GM10248 (cell line): ENCODE measurements around the gene NUDT22.

Source experiments
- CTCF ChIA-PET: fragments of 300-600 bp; sonication (Branson Sonifier 250); formaldehyde crosslinking; extraction: SDS; loops from one replicate; lab custom pipeline; 2021; ENCODE audit warnings: antibody characterized with exemption; lab: Yijun Ruan, JAX
- POLR2A ChIA-PET: fragments of 350-650 bp; sonication (Branson Sonifier 250); formaldehyde crosslinking; extraction: SDS; loops from one replicate; lab custom pipeline; 2020; ENCODE audit warnings: antibody characterized with exemption; lab: Yijun Ruan, JAX
- DNase-seq: peaks from one replicate; pipeline ENCODE4 v3.0.0; 2012; ENCODE audit errors: extremely low spot score
- TF ChIP-seq, protein P1 (sequence below): IDR thresholded peaks from 2 replicates; pipeline ENCODE4 v1.5.1; 2012; ENCODE audit warnings: mild to moderate bottlenecking, low read depth; ENCODE audit errors: extremely low read depth, missing control alignments, control extremely low read depth

Gene NUDT22

DNA sequence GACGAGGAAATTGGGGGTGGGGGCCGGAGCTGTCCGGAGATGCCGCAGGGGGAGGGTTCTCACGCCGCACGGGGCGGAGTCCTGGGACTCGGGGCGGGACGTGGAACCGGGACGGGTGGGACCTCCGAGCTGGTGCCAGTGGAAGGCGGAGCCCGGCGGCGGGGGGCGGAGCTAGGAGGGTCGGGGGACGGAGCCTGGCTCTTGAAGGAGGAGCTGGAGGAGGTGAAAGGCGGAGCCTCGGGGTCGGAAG, 15.1 kb downstream of the NUDT22 start:
- ChIA-PET POLR2A (interaction anchor here (0.6 to 1.6 kb wide), 13 partner anchors 9 to 1890 kb away, joined by 3 to 13 read pairs (median 4); partner anchors contain the start of genes FERMT3, NUDT22, PRDX5 and STIP1), CTCF (interaction anchor here (0.7 to 30.9 kb wide), 5 partner anchors 10 to 90 kb away, joined by 3 to 368 read pairs (median 5); partner anchors contain the start of genes FERMT3, NUDT22, PLCB3 and TRPT1)
- peak; percentile 97 for DNase-seq
- TF ChIP-seq, protein P1, sequence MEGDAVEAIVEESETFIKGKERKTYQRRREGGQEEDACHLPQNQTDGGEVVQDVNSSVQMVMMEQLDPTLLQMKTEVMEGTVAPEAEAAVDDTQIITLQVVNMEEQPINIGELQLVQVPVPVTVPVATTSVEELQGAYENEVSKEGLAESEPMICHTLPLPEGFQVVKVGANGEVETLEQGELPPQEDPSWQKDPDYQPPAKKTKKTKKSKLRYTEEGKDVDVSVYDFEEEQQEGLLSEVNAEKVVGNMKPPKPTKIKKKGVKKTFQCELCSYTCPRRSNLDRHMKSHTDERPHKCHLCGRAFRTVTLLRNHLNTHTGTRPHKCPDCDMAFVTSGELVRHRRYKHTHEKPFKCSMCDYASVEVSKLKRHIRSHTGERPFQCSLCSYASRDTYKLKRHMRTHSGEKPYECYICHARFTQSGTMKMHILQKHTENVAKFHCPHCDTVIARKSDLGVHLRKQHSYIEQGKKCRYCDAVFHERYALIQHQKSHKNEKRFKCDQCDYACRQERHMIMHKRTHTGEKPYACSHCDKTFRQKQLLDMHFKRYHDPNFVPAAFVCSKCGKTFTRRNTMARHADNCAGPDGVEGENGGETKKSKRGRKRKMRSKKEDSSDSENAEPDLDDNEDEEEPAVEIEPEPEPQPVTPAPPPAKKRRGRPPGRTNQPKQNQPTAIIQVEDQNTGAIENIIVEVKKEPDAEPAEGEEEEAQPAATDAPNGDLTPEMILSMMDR, result no peak

GRCh38 chr11:64241491-64242374, 15.7 kb downstream of the NUDT22 start:
- TF ChIP-seq, protein P1, result no peak
- peak; percentile 53 for DNase-seq
- CTCF ChIA-PET, result interaction anchor here (0.7 to 30.9 kb wide), 5 partner anchors 9 to 90 kb away, joined by 3 to 368 read pairs (median 5); partner anchors contain the start of genes FERMT3, NUDT22, PLCB3 and TRPT1
- POLR2A ChIA-PET, result interaction anchor here (0.6 to 1.6 kb wide), 13 partner anchors 10 to 1889 kb away, joined by 3 to 13 read pairs (median 4); partner anchors contain the start of genes FERMT3, NUDT22, PRDX5 and STIP1

DNA sequence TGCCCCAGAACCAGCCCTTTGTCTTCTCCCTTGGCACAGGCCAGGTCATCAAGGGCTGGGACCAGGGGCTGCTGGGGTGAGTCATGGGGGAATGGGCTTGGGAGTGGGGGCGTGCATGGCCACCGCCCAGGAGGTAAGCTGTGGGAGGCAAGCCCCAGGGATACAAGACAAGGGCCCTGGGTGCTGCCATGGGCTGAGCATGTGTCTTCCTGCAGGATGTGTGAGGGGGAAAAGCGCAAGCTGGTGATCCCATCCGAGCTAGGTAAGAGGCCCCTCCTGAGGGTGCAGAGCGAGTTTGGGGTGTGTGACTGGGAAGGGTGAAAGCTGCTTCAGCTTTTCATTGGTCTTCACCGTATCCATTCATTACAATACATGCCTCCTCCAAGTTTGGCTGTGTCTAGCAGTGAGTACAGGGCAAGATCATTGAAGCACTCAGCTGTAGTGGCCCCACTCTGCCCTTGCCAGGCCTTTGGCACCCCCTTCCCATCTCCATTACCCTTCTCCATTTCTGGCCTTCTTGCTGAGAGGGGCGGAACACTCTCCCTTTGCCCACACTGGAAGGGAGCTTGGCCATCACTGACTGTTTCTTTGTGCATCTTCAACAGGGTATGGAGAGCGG, 17.3 kb downstream of the NUDT22 start:
- POLR2A ChIA-PET, result interaction anchor here (0.5 to 1.7 kb wide), 4 partner anchors 16 to 59 kb away, joined by 3 to 7 read pairs (median 5); no protein-coding TSS in a partner anchor
- DNase-seq, result no peak
- TF ChIP-seq, protein P1, result no peak
- CTCF ChIA-PET, result interaction anchor here (0.7 to 30.9 kb wide), 9 partner anchors 9 to 60 kb away, joined by 3 to 368 read pairs (median 3); partner anchors contain the start of genes CATSPERZ, DNAJC4, FERMT3 and NUDT22

GRCh38 chr11:64244107-64244506, 18.0 kb downstream of the NUDT22 start:
- ChIA-PET CTCF (interaction anchor here (1.0 to 30.9 kb wide), 5 partner anchors 8 to 60 kb away, joined by 3 to 368 read pairs (median 8); partner anchors contain the start of genes CATSPERZ and FERMT3), POLR2A (interaction anchor here (0.5 to 1.7 kb wide), 3 partner anchors 17 to 60 kb away, joined by 3 to 7 read pairs (median 4); no protein-coding TSS in a partner anchor)
- TF ChIP-seq, protein P1, result no peak
- DNase-seq, result no peak

- POLR2A ChIA-PET, result interaction anchor here (1.7 kb wide), 1 partner anchor 18 kb away, joined by 7 read pairs; no protein-coding TSS in a partner anchor
- TF ChIP-seq, protein P1, result no peak
- CTCF ChIA-PET, result interaction anchor here (0.9 to 3.7 kb wide), 10 partner anchors 8 to 87 kb away, joined by 3 to 26 read pairs (median 4); partner anchors contain the start of genes NUDT22 and TRPT1
- DNase-seq, result no peak
Observed at GRCh38 chr11:64244966-64245365, 18.9 kb downstream of the NUDT22 start.

GRCh38 chr11:64245401-64245796, 19.3 kb downstream of the NUDT22 start:
- CTCF ChIA-PET, result interaction anchor here (0.9 to 3.7 kb wide), 11 partner anchors 8 to 87 kb away, joined by 3 to 26 read pairs (median 5); partner anchors contain the start of genes NUDT22 and TRPT1

More at GRCh38 chr11:64245401-64245796, 19.3 kb downstream of the NUDT22 start:
- POLR2A ChIA-PET, result interaction anchor here (0.7 to 1.0 kb wide), 2 partner anchors 20 to 59 kb away, joined by 3 read pairs; partner anchors contain the start of gene STIP1
- no peak for DNase-seq
- TF ChIP-seq, protein P1, result no peak
